ENCODE results near the gene HSD3B7. TPM values are rescaled to one million over a fixed set of nuclear protein-coding genes. Genes with fewer than 3 reads are reported as not detected.

HSD3B7 gene
- total RNA-seq, 5 donors from 2014 or later (not counting 1 experiment from before 2014, with no cell fraction given), result 0.33 to 3.5 (median 1.3) TPM

GRCh38 chr16:30971298-30971697 lies 13.7 kb upstream of the HSD3B7 start:
- Mint-ChIP-seq H3K27ac (no peak overlapping the region), H3K9me3 (no peaks in the 10 kb centered on the region), H3K27me3 (no peaks in the 10 kb centered on the region), H3K4me1 (peaks cover 0 to 9% (median 7%) of the 10 kb centered on the region in 3 donors), H3K4me3 (no peak overlapping the region), H3K36me3 (peaks cover 66% of the 10 kb centered on the region)
- H3K27ac ChIP-seq (ENCODE audit: low read length), result no peak overlapping the region
- no peaks in the 10 kb centered on the region for H3K27me3 ChIP-seq (replicated peaks in 1 of 2; ENCODE audit: control insufficient read depth in 2 of 2, extremely low read depth in 1 of 2, insufficient read depth in 2 of 2, low read length in 1 of 2)
- DNase-seq, result no peak
- peaks cover 24 to 80% of the 10 kb centered on the region in 2 donors for H3K36me3 ChIP-seq (ENCODE audit: control insufficient read depth in 2 of 2, extremely low read depth in 1 of 2, insufficient read depth in 1 of 2, low read length in 1 of 2)
- no peak for ATAC-seq (replicated peaks in 1 of 4)
- no peaks in the 10 kb centered on the region for H3K9me3 ChIP-seq
- ChIA-PET POLR2A (no interaction called here), CTCF (interaction anchor here in 1 of 2 donors (0.6 kb wide), 1 partner anchor 16 kb away, joined by 5 read pairs; no protein-coding TSS in a partner anchor)
- 98% methylated on average over 6 of the region's 14 CpGs for WGBS (ENCODE audit: insufficient coverage)
- H3K4me3 ChIP-seq (ENCODE audit: control insufficient read depth in 1 of 2, extremely low read depth in 1 of 2, low read length in 1 of 2), result no peak overlapping the region
- no peaks in the 10 kb centered on the region for H3K4me1 ChIP-seq (ENCODE audit: control insufficient read depth in 1 of 2, extremely low read depth in 1 of 2, insufficient read depth in 2 of 2, low read length in 2 of 2)

DNA sequence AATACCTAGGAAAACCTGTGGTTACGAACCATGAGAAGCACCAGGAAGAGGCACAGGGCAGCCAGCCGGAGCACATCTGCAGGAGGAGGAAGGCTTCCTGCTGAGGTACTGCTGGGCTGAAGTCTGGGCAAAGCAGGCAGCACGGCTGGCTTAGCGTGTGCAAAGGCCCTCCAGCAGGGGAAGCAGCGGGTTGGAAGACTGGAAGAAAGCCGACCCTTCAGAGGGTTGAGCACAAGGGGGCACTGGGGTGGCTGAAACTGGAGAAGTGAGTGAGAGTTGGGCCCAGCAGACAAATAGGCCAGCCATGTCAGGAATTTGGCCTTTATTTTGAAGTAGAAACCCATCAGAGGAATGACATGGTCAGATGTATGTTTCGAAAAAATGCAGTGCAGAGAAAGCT lies 12.1 kb upstream of the HSD3B7 start:
- H3K4me3 ChIP-seq (ENCODE audit: control insufficient read depth in 1 of 2, extremely low read depth in 1 of 2, low read length in 1 of 2), result no peak overlapping the region
- WGBS (ENCODE audit: insufficient coverage), result 96% methylated on average over 6 of the region's 7 CpGs
- CTCF ChIA-PET, result no interaction called here
- H3K27ac Mint-ChIP-seq, result no peak overlapping the region
- no peak for ATAC-seq (replicated peaks in 1 of 4)
- no peak for DNase-seq
- H3K27ac ChIP-seq (ENCODE audit: low read length), result no peak overlapping the region
- H3K9me3 Mint-ChIP-seq, result no peaks in the 10 kb centered on the region
- no peaks in the 10 kb centered on the region for H3K27me3 Mint-ChIP-seq
- H3K4me1 ChIP-seq (ENCODE audit: control insufficient read depth in 1 of 2, extremely low read depth in 1 of 2, insufficient read depth in 2 of 2, low read length in 2 of 2), result no peaks in the 10 kb centered on the region
- H3K9me3 ChIP-seq, result no peaks in the 10 kb centered on the region
- peaks cover 28 to 79% of the 10 kb centered on the region in 2 donors for H3K36me3 ChIP-seq (ENCODE audit: control insufficient read depth in 2 of 2, extremely low read depth in 1 of 2, insufficient read depth in 1 of 2, low read length in 1 of 2)
- peaks cover 64% of the 10 kb centered on the region for H3K36me3 Mint-ChIP-seq
- H3K4me3 Mint-ChIP-seq, result no peak overlapping the region
- H3K4me1 Mint-ChIP-seq, result peaks cover 2 to 9% (median 7%) of the 10 kb centered on the region in 3 donors
- H3K27me3 ChIP-seq (replicated peaks in 1 of 2; ENCODE audit: control insufficient read depth in 2 of 2, extremely low read depth in 1 of 2, insufficient read depth in 2 of 2, low read length in 1 of 2), result no peaks in the 10 kb centered on the region
- POLR2A ChIA-PET, result no interaction called here

DNA sequence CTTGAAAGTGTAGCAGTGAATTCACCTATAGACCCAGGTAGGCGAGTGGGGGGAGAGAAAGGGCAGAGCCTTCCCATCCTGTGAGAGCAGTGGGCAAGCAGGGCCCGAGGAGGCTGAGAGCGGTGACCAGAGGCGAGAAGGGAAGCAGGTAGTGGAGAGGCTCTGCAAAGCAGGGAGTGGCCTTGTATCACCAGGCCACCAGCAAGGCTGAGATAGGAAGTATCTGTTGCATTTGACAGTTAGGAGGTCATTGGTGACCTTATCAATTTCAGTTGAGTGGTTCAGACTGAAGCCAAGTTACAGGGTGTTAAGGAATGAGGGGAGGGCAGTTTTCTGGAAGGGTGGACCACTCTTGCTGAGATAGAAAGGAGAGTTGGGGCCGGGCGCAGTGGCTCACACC lies 10.7 kb upstream of the HSD3B7 start:
- 100% methylated on average over 4 of the region's 6 CpGs for WGBS (ENCODE audit: insufficient coverage)
- Mint-ChIP-seq H3K27ac (no peak overlapping the region), H3K27me3 (no peaks in the 10 kb centered on the region), H3K36me3 (peaks cover 63% of the 10 kb centered on the region), H3K4me1 (peaks cover 2 to 9% (median 7%) of the 10 kb centered on the region in 3 donors), H3K4me3 (no peak overlapping the region), H3K9me3 (no peaks in the 10 kb centered on the region)
- Histone ChIP-seq H3K4me1 (ENCODE audit: control insufficient read depth in 1 of 2, extremely low read depth in 1 of 2, insufficient read depth in 2 of 2, low read length in 2 of 2) (no peaks in the 10 kb centered on the region), H3K4me3 (ENCODE audit: control insufficient read depth in 1 of 2, extremely low read depth in 1 of 2, low read length in 1 of 2) (no peak overlapping the region), H3K27me3 (replicated peaks in 1 of 2; ENCODE audit: control insufficient read depth in 2 of 2, extremely low read depth in 1 of 2, insufficient read depth in 2 of 2, low read length in 1 of 2) (no peaks in the 10 kb centered on the region), H3K9me3 (no peaks in the 10 kb centered on the region), H3K27ac (ENCODE audit: low read length) (no peak overlapping the region), H3K36me3 (ENCODE audit: control insufficient read depth in 2 of 2, extremely low read depth in 1 of 2, insufficient read depth in 1 of 2, low read length in 1 of 2) (peaks cover 24 to 74% of the 10 kb centered on the region in 2 donors)
- POLR2A ChIA-PET, result no interaction called here
- ATAC-seq (replicated peaks in 1 of 4) (no peak), DNase-seq (no peak)
- CTCF ChIA-PET, result no interaction called here

GRCh38 chr16:30976486-30976885 lies 8.5 kb upstream of the HSD3B7 start:
- H3K36me3 ChIP-seq (ENCODE audit: control insufficient read depth in 2 of 2, extremely low read depth in 1 of 2, insufficient read depth in 1 of 2, low read length in 1 of 2), result peaks cover 32 to 71% of the 10 kb centered on the region in 2 donors
- Mint-ChIP-seq H3K4me1 (peaks cover 2 to 9% (median 7%) of the 10 kb centered on the region in 3 donors), H3K4me3 (no peak overlapping the region), H3K9me3 (no peaks in the 10 kb centered on the region), H3K27ac (peak overlapping the region in 1 of 2 donors; percentile 40), H3K36me3 (peaks cover 50% of the 10 kb centered on the region), H3K27me3 (no peaks in the 10 kb centered on the region)
- POLR2A ChIA-PET, result no interaction called here
- H3K27me3 ChIP-seq (replicated peaks in 1 of 2; ENCODE audit: control insufficient read depth in 2 of 2, extremely low read depth in 1 of 2, insufficient read depth in 2 of 2, low read length in 1 of 2), result no peaks in the 10 kb centered on the region
- DNase-seq (no peak), ATAC-seq (replicated peaks in 1 of 4) (no peak)
- no peak overlapping the region for H3K4me3 ChIP-seq (ENCODE audit: control insufficient read depth in 1 of 2, extremely low read depth in 1 of 2, low read length in 1 of 2)
- CTCF ChIA-PET, result no interaction called here
- no peaks in the 10 kb centered on the region for H3K4me1 ChIP-seq (ENCODE audit: control insufficient read depth in 1 of 2, extremely low read depth in 1 of 2, insufficient read depth in 2 of 2, low read length in 2 of 2)
- H3K9me3 ChIP-seq, result no peaks in the 10 kb centered on the region
- H3K27ac ChIP-seq (ENCODE audit: low read length), result no peak overlapping the region
- WGBS (ENCODE audit: insufficient coverage), result 100% methylated on average over 4 of the region's 4 CpGs

- H3K9me3 Mint-ChIP-seq, result no peaks in the 10 kb centered on the region
- CTCF ChIA-PET, result interaction anchor here in 1 of 2 donors (0.7 kb wide), 1 partner anchor 88 kb away, joined by 7 read pairs; no protein-coding TSS in a partner anchor
Observed at GRCh38 chr16:30977502-30977901, 7.5 kb upstream of the HSD3B7 start.

DNA sequence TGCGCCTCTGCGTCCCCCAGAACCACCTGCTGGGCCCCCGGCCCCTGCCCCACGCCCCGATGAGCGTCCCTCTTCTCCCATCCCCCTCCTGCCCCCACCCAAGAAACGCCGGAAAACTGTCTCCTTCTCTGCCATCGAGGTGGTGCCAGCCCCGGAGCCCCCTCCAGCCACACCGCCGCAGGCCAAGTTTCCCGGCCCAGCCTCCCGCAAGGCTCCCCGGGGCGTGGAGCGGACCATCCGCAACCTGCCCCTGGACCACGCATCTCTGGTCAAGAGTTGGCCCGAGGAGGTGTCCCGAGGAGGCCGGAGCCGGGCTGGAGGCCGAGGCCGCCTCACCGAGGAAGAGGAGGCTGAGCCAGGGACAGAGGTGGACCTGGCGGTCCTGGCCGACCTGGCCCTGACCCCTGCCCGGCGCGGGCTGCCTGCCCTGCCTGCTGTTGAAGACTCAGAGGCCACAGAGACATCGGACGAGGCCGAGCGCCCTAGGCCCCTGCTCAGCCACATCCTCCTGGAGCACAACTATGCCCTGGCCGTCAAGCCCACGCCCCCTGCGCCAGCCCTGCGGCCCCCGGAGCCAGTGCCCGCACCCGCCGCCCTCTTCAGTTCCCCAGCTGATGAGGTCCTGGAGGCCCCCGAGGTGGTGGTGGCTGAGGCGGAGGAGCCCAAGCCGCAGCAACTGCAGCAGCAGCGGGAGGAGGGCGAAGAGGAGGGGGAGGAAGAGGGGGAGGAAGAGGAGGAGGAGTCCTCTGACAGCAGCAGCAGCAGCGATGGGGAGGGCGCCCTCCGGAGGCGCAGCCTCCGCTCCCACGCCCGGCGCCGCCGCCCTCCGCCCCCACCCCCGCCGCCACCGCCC lies 5.6 kb upstream of the HSD3B7 start:
- peaks cover 39 to 58% of the 10 kb centered on the region in 2 donors for H3K36me3 ChIP-seq (ENCODE audit: control insufficient read depth in 2 of 2, extremely low read depth in 1 of 2, insufficient read depth in 1 of 2, low read length in 1 of 2)
- POLR2A ChIA-PET, result no interaction called here

More at GRCh38 chr16:30977502-30977901, 7.5 kb upstream of the HSD3B7 start:
- H3K4me1 Mint-ChIP-seq, result peaks cover 2 to 9% (median 7%) of the 10 kb centered on the region in 3 donors
- no peaks in the 10 kb centered on the region for H3K9me3 ChIP-seq
- DNase-seq, result peak in 7 of 35 experiments; percentile 7 to 40 (median 20)
- POLR2A ChIA-PET, result interaction anchor here in 1 of 2 donors (0.7 kb wide), 1 partner anchor 474 kb away, joined by 8 read pairs; no protein-coding TSS in a partner anchor
- H3K4me3 Mint-ChIP-seq, result no peak overlapping the region
- H3K27me3 Mint-ChIP-seq, result no peaks in the 10 kb centered on the region
- ATAC-seq (replicated peaks in 1 of 4), result no peak
- no peak overlapping the region for H3K27ac ChIP-seq (ENCODE audit: low read length)
- no peaks in the 10 kb centered on the region for H3K4me1 ChIP-seq (ENCODE audit: control insufficient read depth in 1 of 2, extremely low read depth in 1 of 2, insufficient read depth in 2 of 2, low read length in 2 of 2)
- H3K36me3 Mint-ChIP-seq, result peaks cover 43% of the 10 kb centered on the region
- 97% methylated on average over 17 of the region's 17 CpGs for WGBS (ENCODE audit: insufficient coverage)
- no peak overlapping the region for H3K4me3 ChIP-seq (ENCODE audit: control insufficient read depth in 1 of 2, extremely low read depth in 1 of 2, low read length in 1 of 2)
- H3K36me3 ChIP-seq (ENCODE audit: control insufficient read depth in 2 of 2, extremely low read depth in 1 of 2, insufficient read depth in 1 of 2, low read length in 1 of 2), result peaks cover 30 to 67% of the 10 kb centered on the region in 2 donors
- H3K27me3 ChIP-seq (replicated peaks in 1 of 2; ENCODE audit: control insufficient read depth in 2 of 2, extremely low read depth in 1 of 2, insufficient read depth in 2 of 2, low read length in 1 of 2), result no peaks in the 10 kb centered on the region
- H3K27ac Mint-ChIP-seq, result no peak overlapping the region

More for the DNA sequence above, 5.6 kb upstream of the HSD3B7 start:
- H3K27me3 ChIP-seq (replicated peaks in 1 of 2; ENCODE audit: control insufficient read depth in 2 of 2, extremely low read depth in 1 of 2, insufficient read depth in 2 of 2, low read length in 1 of 2), result no peaks in the 10 kb centered on the region
- no peak overlapping the region for H3K27ac Mint-ChIP-seq
- H3K4me3 Mint-ChIP-seq, result no peak overlapping the region
- H3K27ac ChIP-seq (ENCODE audit: low read length), result no peak overlapping the region
- DNase-seq (no peak), ATAC-seq (replicated peaks in 1 of 4) (no peak)
- H3K4me3 ChIP-seq (ENCODE audit: control insufficient read depth in 1 of 2, extremely low read depth in 1 of 2, low read length in 1 of 2), result no peak overlapping the region
- no peaks in the 10 kb centered on the region for H3K9me3 ChIP-seq
- H3K36me3 Mint-ChIP-seq, result peaks cover 35% of the 10 kb centered on the region
- no peaks in the 10 kb centered on the region for H3K27me3 Mint-ChIP-seq
- WGBS (ENCODE audit: insufficient coverage), result 99% methylated on average over 32 of the region's 62 CpGs
- H3K4me1 ChIP-seq (ENCODE audit: control insufficient read depth in 1 of 2, extremely low read depth in 1 of 2, insufficient read depth in 2 of 2, low read length in 2 of 2), result no peaks in the 10 kb centered on the region
- H3K4me1 Mint-ChIP-seq, result peaks cover 0 to 2% (median under 1%) of the 10 kb centered on the region in 3 donors
- H3K9me3 Mint-ChIP-seq, result no peaks in the 10 kb centered on the region
- CTCF ChIA-PET, result no interaction called here

Measured in T-cell (primary cell).